Epithelial cell of esophagus (primary cell): ENCODE data around the gene USP13.
"Not testable (repeated sequence)": the region's sequence is repeated elsewhere in the genome, so short reads cannot be mapped to it uniquely, and the experiment has no call there.

Experiments
- DNase-seq: peaks from one replicate; pipeline ENCODE4 v3.0.0; 2010; ENCODE audit warnings: low read depth
- H3K4me3 ChIP-seq: 2 replicates; pipeline ENCODE4 v1.5.1; 2011; ENCODE audit warnings: mild to moderate bottlenecking, low read length, control low read depth
- CTCF ChIP-seq: IDR thresholded peaks from 2 replicates; pipeline ENCODE4 v1.5.1; 2011; ENCODE audit warnings: low read depth, mild to moderate bottlenecking, low read length, control low read depth, inconsistent platforms; ENCODE audit not compliant: insufficient read depth; ENCODE audit errors: missing control alignments

The USP13 gene

GRCh38 chr3:179630753-179631451 lies 21.9 kb upstream of the USP13 start:
- H3K4me3 ChIP-seq = no peak overlapping the region
- DNase-seq = no peak
- TF ChIP-seq CTCF = no peak

DNA sequence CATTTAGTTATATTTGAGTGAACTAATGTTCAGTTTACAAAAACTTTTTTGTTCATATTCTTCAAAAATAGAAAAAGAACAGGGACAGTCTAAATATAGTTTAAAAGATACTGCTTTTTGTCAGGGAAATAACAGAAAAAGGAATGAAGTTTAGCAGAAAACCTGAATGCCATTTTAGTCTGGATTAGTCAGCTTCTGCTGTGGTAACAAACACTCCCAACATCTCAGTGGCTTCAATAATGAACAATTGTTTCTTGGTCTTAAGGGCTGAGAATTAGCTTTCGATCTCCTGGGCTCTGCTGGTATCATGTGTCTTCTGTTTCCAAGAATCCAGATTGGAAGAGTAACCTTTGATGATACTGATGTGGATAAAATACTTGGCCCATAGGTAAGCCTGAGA lies 12.4 kb upstream of the USP13 start:
- no peak for TF ChIP-seq CTCF
- DNase-seq = no peak
- no peak overlapping the region for H3K4me3 ChIP-seq

DNA sequence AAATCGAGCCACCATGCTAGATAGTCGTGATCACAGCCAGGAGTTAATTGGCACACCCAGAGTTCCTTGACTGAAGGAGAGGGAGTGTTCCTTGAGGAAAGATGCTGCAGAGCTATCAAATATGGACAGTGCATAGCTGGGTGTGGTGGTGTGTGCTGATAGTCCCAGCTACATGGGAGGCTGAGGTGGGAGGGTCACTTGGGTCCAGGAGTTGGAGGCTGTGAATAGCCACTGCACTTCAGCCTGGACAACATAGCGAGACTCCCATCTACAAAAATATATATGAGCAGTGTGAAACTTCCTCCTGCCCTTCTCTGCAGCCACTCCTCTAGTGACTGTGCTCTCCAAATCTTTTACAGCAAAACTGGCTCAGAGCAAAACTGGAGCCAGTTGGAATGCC lies 10.0 kb upstream of the USP13 start:
- no peak for TF ChIP-seq CTCF
- DNase-seq = no peak
- no peak overlapping the region for H3K4me3 ChIP-seq

GRCh38 chr3:179643837-179644236 lies 9.0 kb upstream of the USP13 start:
- not testable (repeated sequence) for H3K4me3 ChIP-seq

GRCh38 chr3:179646177-179646576 lies 6.7 kb upstream of the USP13 start:
- H3K4me3 ChIP-seq = no peak overlapping the region
- TF ChIP-seq CTCF = no peak
- no peak for DNase-seq

More at GRCh38 chr3:179643837-179644236, 9.0 kb upstream of the USP13 start:
- DNase-seq = not testable (repeated sequence)

GRCh38 chr3:179651687-179652446 lies 973 bp upstream of the USP13 start:
- H3K4me3 ChIP-seq = peak overlapping the region; percentile 50
- DNase-seq = no peak
- no peak for TF ChIP-seq CTCF

GRCh38 chr3:179653096-179653797 lies 407 bp downstream of the USP13 start:
- DNase-seq = peak; percentile 85
- no peak for TF ChIP-seq CTCF

More at GRCh38 chr3:179653096-179653797, 407 bp downstream of the USP13 start:
- peak overlapping the region; percentile 74 for H3K4me3 ChIP-seq
